ENCODE results near the gene GPANK1. TPM values are rescaled to one million over a fixed set of nuclear protein-coding genes. Genes with fewer than 3 reads are reported as not detected.
A peak's percentile ranks its signal among the peaks of the same experiment; 100 is the strongest.

The GPANK1 gene
- total and polyA plus RNA-seq, 4 donors: 10.9 to 22.8 (median 16.2) TPM

- Histone ChIP-seq H3K4me1 (ENCODE audit: control insufficient read depth in 1 of 2, insufficient read depth in 2 of 2, low read length in 2 of 2) (no peaks in the 10 kb centered on the region), H3K27me3 (ENCODE audit: control insufficient read depth in 1 of 2, insufficient read depth in 2 of 2, low read length in 1 of 2) (no peaks in the 10 kb centered on the region), H3K36me3 (ENCODE audit: control insufficient read depth in 1 of 2, insufficient read depth in 2 of 2, low read length in 1 of 2) (peaks cover 0 to 1% of the 10 kb centered on the region in 2 donors), H3K4me3 (ENCODE audit: low read length in 2 of 2) (no peak overlapping the region), H3K27ac (ENCODE audit: low read depth in 1 of 2, low read length in 2 of 2) (no peak overlapping the region), H3K9me3 (ENCODE audit: control insufficient read depth, low read length) (no peaks in the 10 kb centered on the region)
- intact Hi-C loops (cut with DNase I): no loop called here
- DNase-seq (no peak), ATAC-seq (ENCODE audit: low FRiP score) (no peak)
- WGBS, 2 donors: 72 to 79% methylated on average over 4 of the region's 4 CpGs
Observed at GRCh38 chr6:31676322-31676903, 11.6 kb upstream of the GPANK1 start.

- ATAC-seq (ENCODE audit: low FRiP score): no peak
- WGBS, 2 donors: 81 to 86% methylated on average over 8 of the region's 8 CpGs
- intact Hi-C loops (cut with DNase I): loop anchor here in 1 of 2 donors (5.0 kb wide), 1 partner anchor 123 kb away; no protein-coding TSS in a partner anchor
Observed at GRCh38 chr6:31669676-31670075, 4.9 kb upstream of the GPANK1 start, which contains the start of gene LY6G5B. TSS of gene LY6G5B (plus strand) at chr6:31669976. CDS start at chr6:31670951, 975 bp downstream.

GRCh38 chr6:31666337-31666965 is 1.7 kb upstream of the GPANK1 start:
- Histone ChIP-seq H3K36me3 (ENCODE audit: control insufficient read depth in 1 of 2, insufficient read depth in 2 of 2, low read length in 1 of 2) (peaks cover 0 to 11% of the 10 kb centered on the region in 2 donors), H3K4me3 (ENCODE audit: low read length in 2 of 2) (peak overlapping the region; percentile 55 to 77), H3K9me3 (ENCODE audit: control insufficient read depth, low read length) (no peaks in the 10 kb centered on the region), H3K27ac (ENCODE audit: low read depth in 1 of 2, low read length in 2 of 2) (peak overlapping the region in 1 of 2 donors; percentile 43), H3K4me1 (ENCODE audit: control insufficient read depth in 1 of 2, insufficient read depth in 2 of 2, low read length in 2 of 2) (no peaks in the 10 kb centered on the region), H3K27me3 (ENCODE audit: control insufficient read depth in 1 of 2, insufficient read depth in 2 of 2, low read length in 1 of 2) (no peaks in the 10 kb centered on the region)
- intact Hi-C loops (cut with DNase I): loop anchor here in 1 of 2 donors (5.0 kb wide), 1 partner anchor 126 kb away; no protein-coding TSS in a partner anchor
- WGBS, 2 donors: 5 to 6% methylated on average over 15 of the region's 15 CpGs
- DNase-seq: no peak
- ATAC-seq (ENCODE audit: low FRiP score): no peak

More at GRCh38 chr6:31669676-31670075, 4.9 kb upstream of the GPANK1 start, which contains the start of gene LY6G5B:
- H3K9me3 ChIP-seq (ENCODE audit: control insufficient read depth, low read length): no peaks in the 10 kb centered on the region
- no peak within 1 kb of the TSS for H3K4me3 ChIP-seq (ENCODE audit: low read length in 2 of 2)
- H3K4me1 ChIP-seq (ENCODE audit: control insufficient read depth in 1 of 2, insufficient read depth in 2 of 2, low read length in 2 of 2): no peaks in the 10 kb centered on the region
- H3K36me3 ChIP-seq (ENCODE audit: control insufficient read depth in 1 of 2, insufficient read depth in 2 of 2, low read length in 1 of 2): peaks cover 0 to 12% of the 10 kb centered on the region in 2 donors
- no peak within 1 kb of the TSS for H3K27ac ChIP-seq (ENCODE audit: low read depth in 1 of 2, low read length in 2 of 2)
- no peaks in the 10 kb centered on the region for H3K27me3 ChIP-seq (ENCODE audit: control insufficient read depth in 1 of 2, insufficient read depth in 2 of 2, low read length in 1 of 2)
- no peak for DNase-seq

GRCh38 chr6:31665501-31666336 is 922 bp upstream of the GPANK1 start, which contains the start of gene CSNK2B:
TSS of gene CSNK2B (plus strand) at chr6:31666080. CDS start at chr6:31666832, 752 bp downstream.
- no peaks in the 10 kb centered on the region for H3K4me1 ChIP-seq (ENCODE audit: control insufficient read depth in 1 of 2, insufficient read depth in 2 of 2, low read length in 2 of 2)

GRCh38 chr6:31663961-31664789 is 622 bp downstream of the GPANK1 start:
- Histone ChIP-seq H3K27me3 (ENCODE audit: control insufficient read depth in 1 of 2, insufficient read depth in 2 of 2, low read length in 1 of 2) (no peaks in the 10 kb centered on the region), H3K27ac (ENCODE audit: low read depth in 1 of 2, low read length in 2 of 2) (peak overlapping the region; percentile 28 to 86), H3K4me3 (ENCODE audit: low read length in 2 of 2) (peak overlapping the region; percentile 46 to 49), H3K4me1 (ENCODE audit: control insufficient read depth in 1 of 2, insufficient read depth in 2 of 2, low read length in 2 of 2) (no peaks in the 10 kb centered on the region), H3K36me3 (ENCODE audit: control insufficient read depth in 1 of 2, insufficient read depth in 2 of 2, low read length in 1 of 2) (peaks cover 0 to 6% of the 10 kb centered on the region in 2 donors), H3K9me3 (ENCODE audit: control insufficient read depth, low read length) (no peaks in the 10 kb centered on the region)
- ATAC-seq (ENCODE audit: low FRiP score) (peak; percentile 30), DNase-seq (peak; percentile 71 to 83)
- intact Hi-C loops (cut with DNase I): loop anchor here in 1 of 2 donors (1.0 to 5.0 kb wide), 2 partner anchors 12 to 42 kb away; partner anchors contain the start of genes BAG6 and PRRC2A
- 8 to 9% methylated on average over 17 of the region's 17 CpGs for WGBS, 2 donors

More at GRCh38 chr6:31665501-31666336, 922 bp upstream of the GPANK1 start, which contains the start of gene CSNK2B:
- H3K36me3 ChIP-seq (ENCODE audit: control insufficient read depth in 1 of 2, insufficient read depth in 2 of 2, low read length in 1 of 2): peaks cover 0 to 11% of the 10 kb centered on the region in 2 donors
- DNase-seq (peak; percentile 99), ATAC-seq (ENCODE audit: low FRiP score) (peak; percentile 95)
- peak within 1 kb of the TSS; percentile 49 to 86 for H3K27ac ChIP-seq (ENCODE audit: low read depth in 1 of 2, low read length in 2 of 2)
- intact Hi-C loops (cut with DNase I): loop anchor here in 1 of 2 donors (5.0 kb wide), 1 partner anchor 127 kb away; no protein-coding TSS in a partner anchor
- no peaks in the 10 kb centered on the region for H3K9me3 ChIP-seq (ENCODE audit: control insufficient read depth, low read length)
- WGBS, 2 donors: 0 to 1% methylated on average over 63 of the region's 63 CpGs
- no peaks in the 10 kb centered on the region for H3K27me3 ChIP-seq (ENCODE audit: control insufficient read depth in 1 of 2, insufficient read depth in 2 of 2, low read length in 1 of 2)
- H3K4me3 ChIP-seq (ENCODE audit: low read length in 2 of 2): peak within 1 kb of the TSS; percentile 55 to 77

GRCh38 chr6:31663126-31663960 is 1.5 kb downstream of the GPANK1 start:
- ATAC-seq (ENCODE audit: low FRiP score): no peak
- peak overlapping the region in 1 of 2 donors; percentile 86 for H3K27ac ChIP-seq (ENCODE audit: low read depth in 1 of 2, low read length in 2 of 2)
- peak overlapping the region; percentile 23 to 46 for H3K4me3 ChIP-seq (ENCODE audit: low read length in 2 of 2)
- no peaks in the 10 kb centered on the region for H3K4me1 ChIP-seq (ENCODE audit: control insufficient read depth in 1 of 2, insufficient read depth in 2 of 2, low read length in 2 of 2)
- DNase-seq: no peak
- H3K36me3 ChIP-seq (ENCODE audit: control insufficient read depth in 1 of 2, insufficient read depth in 2 of 2, low read length in 1 of 2): peaks cover 0 to 2% of the 10 kb centered on the region in 2 donors
- H3K27me3 ChIP-seq (ENCODE audit: control insufficient read depth in 1 of 2, insufficient read depth in 2 of 2, low read length in 1 of 2): no peaks in the 10 kb centered on the region
- intact Hi-C loops (cut with DNase I): loop anchor here in 1 of 2 donors (5.0 kb wide), 1 partner anchor 41 kb away; the partner anchor contains the start of gene PRRC2A
- H3K9me3 ChIP-seq (ENCODE audit: control insufficient read depth, low read length): no peaks in the 10 kb centered on the region
- WGBS, 2 donors: 46 to 56% methylated on average over 9 of the region's 9 CpGs

GRCh38 chr6:31662124-31662723 is 2.6 kb downstream of the GPANK1 start:
- Histone ChIP-seq H3K9me3 (ENCODE audit: control insufficient read depth, low read length) (no peaks in the 10 kb centered on the region), H3K4me3 (ENCODE audit: low read length in 2 of 2) (no peak overlapping the region), H3K27me3 (ENCODE audit: control insufficient read depth in 1 of 2, insufficient read depth in 2 of 2, low read length in 1 of 2) (no peaks in the 10 kb centered on the region), H3K4me1 (ENCODE audit: control insufficient read depth in 1 of 2, insufficient read depth in 2 of 2, low read length in 2 of 2) (no peaks in the 10 kb centered on the region), H3K36me3 (ENCODE audit: control insufficient read depth in 1 of 2, insufficient read depth in 2 of 2, low read length in 1 of 2) (peaks cover 0 to under 1% of the 10 kb centered on the region in 2 donors), H3K27ac (ENCODE audit: low read depth in 1 of 2, low read length in 2 of 2) (no peak overlapping the region)
- no peak for DNase-seq
- 85 to 88% methylated on average over 12 of the region's 12 CpGs for WGBS, 2 donors
- ATAC-seq (ENCODE audit: low FRiP score): no peak
- intact Hi-C loops (cut with DNase I): loop anchor here in 1 of 2 donors (5.0 kb wide), 1 partner anchor 40 kb away; the partner anchor contains the start of gene PRRC2A
